ENCODE measurements around the gene VPS13D.

VPS13D gene

GRCh38 chr1:12432897-12433296 is 203.1 kb downstream of the VPS13D start:
- no peak for DNase-seq

GRCh38 chr1:12433323-12434053 is 203.7 kb downstream of the VPS13D start:
- DNase-seq = no peak

GRCh38 chr1:12434174-12434573 is 204.3 kb downstream of the VPS13D start:
- peak; percentile 69 for DNase-seq

GRCh38 chr1:12434686-12435085 is 204.9 kb downstream of the VPS13D start:
- DNase-seq = no peak

GRCh38 chr1:12435639-12436344 is 206.0 kb downstream of the VPS13D start:
- peak; percentile 60 for DNase-seq

DNA sequence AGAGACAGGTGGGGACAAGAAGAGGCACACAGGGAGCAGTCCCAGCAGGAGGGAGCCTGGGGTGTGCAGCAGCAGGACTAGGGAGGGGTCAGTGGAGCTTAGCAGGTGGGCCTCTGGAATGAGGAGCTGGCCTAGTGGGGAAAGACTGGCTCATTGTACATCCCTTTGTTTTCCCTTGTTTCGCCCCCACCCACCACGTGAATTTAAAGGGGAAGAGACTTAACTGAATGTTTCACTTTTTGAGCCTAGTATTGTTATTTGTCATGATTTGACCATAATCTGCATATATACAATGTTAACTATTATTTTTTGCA is 206.5 kb downstream of the VPS13D start:
- no peak for DNase-seq

- peak; percentile 54 for DNase-seq
Measured at GRCh38 chr1:12436817-12437599, 207.2 kb downstream of the VPS13D start.

- DNase-seq = no peak
Measured at GRCh38 chr1:12437629-12438028, 207.8 kb downstream of the VPS13D start.

GRCh38 chr1:12438349-12438924 is 208.6 kb downstream of the VPS13D start:
- DNase-seq = peak; percentile 56

GRCh38 chr1:12439073-12439472 is 209.2 kb downstream of the VPS13D start:
- DNase-seq = no peak

- DNase-seq = no peak
Measured at GRCh38 chr1:12441414-12442105, 211.7 kb downstream of the VPS13D start.

DNA sequence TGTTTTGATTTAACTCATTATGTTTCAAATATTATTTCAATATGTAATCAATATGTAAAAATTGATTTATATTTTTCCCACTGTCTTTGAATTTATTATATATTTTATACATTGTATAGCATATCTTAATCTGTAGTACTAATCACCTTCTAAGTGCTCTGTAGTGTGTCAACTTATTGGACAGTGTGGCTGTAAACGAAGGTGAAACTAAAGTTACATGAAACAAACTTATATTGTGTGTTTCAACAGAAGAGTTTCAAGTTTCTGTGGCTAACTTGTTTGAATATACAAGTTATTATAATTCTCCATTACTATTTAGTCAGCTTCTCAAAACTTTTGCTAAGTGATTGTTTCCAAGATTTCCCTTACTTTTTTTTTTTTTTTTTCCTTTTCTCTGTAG is 212.4 kb downstream of the VPS13D start:
- no peak for DNase-seq

- no peak for DNase-seq
Measured at GRCh38 chr1:12443151-12443550, 213.3 kb downstream of the VPS13D start.

GRCh38 chr1:12444329-12444841 is 214.6 kb downstream of the VPS13D start:
- no peak for DNase-seq

GRCh38 chr1:12445257-12445656 is 215.4 kb downstream of the VPS13D start:
- no peak for DNase-seq

DNA sequence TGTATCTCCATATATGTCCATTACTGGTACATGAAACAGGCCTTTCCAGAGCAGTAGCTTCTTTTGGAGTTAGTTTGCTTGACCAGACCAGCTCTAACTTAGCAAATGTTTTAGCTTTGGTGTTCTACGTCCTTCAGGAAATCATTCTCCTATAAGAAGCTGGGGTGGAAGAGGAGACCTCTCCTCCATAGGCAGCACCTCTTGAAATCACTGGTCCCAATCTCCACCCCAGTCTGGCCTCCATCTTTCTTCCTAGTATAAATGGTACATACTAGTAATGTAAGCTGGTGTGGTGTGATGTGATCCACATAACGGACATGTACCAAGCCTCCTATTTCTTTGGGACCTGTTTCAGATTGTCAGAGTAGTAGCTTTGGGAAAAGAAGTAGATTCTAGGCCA is 216.8 kb downstream of the VPS13D start:
- DNase-seq = no peak

DNA sequence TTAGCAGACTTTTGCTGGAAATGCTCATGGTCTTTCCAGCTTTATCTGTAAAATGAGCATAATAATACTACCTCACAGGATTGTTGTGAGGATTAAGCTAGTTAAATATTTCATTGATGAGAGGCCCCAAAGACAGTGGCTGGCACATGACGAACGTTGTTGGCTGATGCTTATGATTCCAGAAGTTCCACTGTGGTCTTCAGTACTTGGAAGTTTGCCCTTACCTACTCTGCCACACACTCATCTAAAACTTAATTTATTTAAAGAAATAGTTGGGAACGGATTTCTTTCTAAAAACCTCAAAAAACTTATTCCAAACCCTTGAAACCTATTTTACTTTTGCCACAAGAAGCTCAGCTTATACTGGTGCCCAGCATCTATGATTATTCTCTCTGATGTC is 217.5 kb downstream of the VPS13D start:
- DNase-seq = no peak

GRCh38 chr1:12447849-12448312 is 218.1 kb downstream of the VPS13D start:
- no peak for DNase-seq

- DNase-seq = no peak
Measured at GRCh38 chr1:12448746-12449177, 218.9 kb downstream of the VPS13D start.

- DNase-seq = no peak
Measured at GRCh38 chr1:12450090-12450755, 220.4 kb downstream of the VPS13D start.

DNA sequence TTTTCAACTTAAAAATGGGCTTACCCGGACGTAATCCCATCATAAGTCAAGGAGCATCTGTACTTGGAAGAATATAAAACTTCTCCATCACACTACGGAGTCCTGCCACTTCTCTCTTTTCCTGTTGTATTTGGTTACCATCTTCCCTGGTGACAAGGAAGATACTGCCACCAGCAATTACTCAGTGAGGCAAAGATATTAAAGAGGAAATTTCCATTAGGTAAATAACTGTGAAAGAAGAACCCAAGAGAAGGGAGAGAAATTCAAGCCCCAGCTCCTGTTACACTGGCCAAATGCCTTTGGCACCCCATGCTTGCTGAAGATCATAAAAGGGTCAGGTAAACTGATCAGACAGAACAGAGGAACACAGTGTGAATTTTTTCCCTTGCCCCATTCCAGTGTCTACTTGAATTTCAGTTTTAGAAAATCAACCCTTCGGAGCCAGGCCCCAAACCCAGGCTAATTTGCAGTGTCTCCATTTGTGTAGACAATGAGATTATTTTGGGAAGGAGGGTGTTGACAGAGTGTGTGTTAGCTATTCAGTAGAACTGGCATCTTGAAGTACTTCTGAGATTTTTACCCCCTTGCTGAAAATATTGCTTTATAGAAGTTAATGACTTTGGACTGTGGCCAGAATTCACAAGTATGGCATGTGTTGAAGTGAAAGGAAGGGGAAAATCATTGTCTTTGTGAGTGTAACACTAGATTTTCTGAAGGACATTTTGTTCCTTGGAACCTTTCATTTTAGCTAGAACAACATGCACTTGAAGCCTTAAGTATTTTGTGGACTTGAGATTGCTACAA is 221.1 kb downstream of the VPS13D start:
- DNase-seq = no peak

Data from activated naive CD4-positive, alpha-beta T cell treated with Interleukin-2 at 50 U/mL for 16 hours (primary cell).